Endothelial cell of hepatic sinusoid (primary cell): Measurements from ENCODE around the gene ATG14.
"Not testable (repeated sequence)": the region's sequence is repeated elsewhere in the genome, so short reads cannot be mapped to it uniquely, and the experiment has no call there.

ENCODE experiments used
- in situ Hi-C: cut with HindIII; loops from 2 replicates; pipeline ENCODE4 v1.10.0; 2017; ENCODE audit warnings: low sequenced_read_pairs

Gene ATG14

GRCh38 chr14:55436519-55436918 lies 24.9 kb upstream of the ATG14 start:
- in situ Hi-C loops = loop anchor here (25.0 kb wide), 1 partner anchor 226 kb away; no protein-coding TSS in a partner anchor

- in situ Hi-C loops = loop anchor here (25.0 kb wide), 1 partner anchor 228 kb away; no protein-coding TSS in a partner anchor
Observed at GRCh38 chr14:55434805-55435174, 23.2 kb upstream of the ATG14 start.

GRCh38 chr14:55433880-55434804 lies 22.5 kb upstream of the ATG14 start:
- in situ Hi-C loops = loop anchor here (25.0 kb wide), 1 partner anchor 228 kb away; no protein-coding TSS in a partner anchor

GRCh38 chr14:55432628-55433027 lies 21.0 kb upstream of the ATG14 start:
- in situ Hi-C loops = loop anchor here (25.0 kb wide), 1 partner anchor 230 kb away; no protein-coding TSS in a partner anchor

GRCh38 chr14:55430024-55430690 lies 18.5 kb upstream of the ATG14 start:
- in situ Hi-C loops = loop anchor here (25.0 kb wide), 1 partner anchor 232 kb away; no protein-coding TSS in a partner anchor

GRCh38 chr14:55427439-55427838 lies 15.8 kb upstream of the ATG14 start:
- in situ Hi-C loops = loop anchor here (5.0 to 25.0 kb wide), 2 partner anchors 50 to 235 kb away; no protein-coding TSS in a partner anchor

- in situ Hi-C loops = loop anchor here (5.0 to 25.0 kb wide), 2 partner anchors 50 to 235 kb away; no protein-coding TSS in a partner anchor
Observed at GRCh38 chr14:55426891-55427290, 15.3 kb upstream of the ATG14 start.

- in situ Hi-C loops = loop anchor here (5.0 to 25.0 kb wide), 2 partner anchors 48 to 237 kb away; no protein-coding TSS in a partner anchor
Observed at GRCh38 chr14:55425091-55425490, 13.5 kb upstream of the ATG14 start.

- in situ Hi-C loops = no loop called here
Observed at GRCh38 chr14:55423969-55424368, 12.3 kb upstream of the ATG14 start.

- in situ Hi-C loops = not testable (repeated sequence)
Observed at GRCh38 chr14:55422338-55422737, 10.7 kb upstream of the ATG14 start.

GRCh38 chr14:55419663-55420062 lies 8.0 kb upstream of the ATG14 start:
- in situ Hi-C loops = no loop called here

GRCh38 chr14:55418411-55418810 lies 6.8 kb upstream of the ATG14 start:
- in situ Hi-C loops = no loop called here

GRCh38 chr14:55417955-55418354 lies 6.3 kb upstream of the ATG14 start:
- in situ Hi-C loops = no loop called here

GRCh38 chr14:55416866-55417265 lies 5.2 kb upstream of the ATG14 start:
- in situ Hi-C loops = no loop called here

- in situ Hi-C loops = no loop called here
Observed at GRCh38 chr14:55414551-55414950, 2.9 kb upstream of the ATG14 start.

GRCh38 chr14:55412676-55413075 lies 1.0 kb upstream of the ATG14 start:
- in situ Hi-C loops = no loop called here

GRCh38 chr14:55410876-55411275 lies 754 bp downstream of the ATG14 start:
- in situ Hi-C loops = no loop called here

GRCh38 chr14:55404173-55404854 lies 7.3 kb downstream of the ATG14 start:
- in situ Hi-C loops = no loop called here

GRCh38 chr14:55401751-55402150 lies 9.9 kb downstream of the ATG14 start:
- in situ Hi-C loops = no loop called here

GRCh38 chr14:55399852-55400251 lies 11.8 kb downstream of the ATG14 start:
- in situ Hi-C loops = no loop called here

- in situ Hi-C loops = no loop called here
Observed at GRCh38 chr14:55399183-55399582, 12.4 kb downstream of the ATG14 start.
